ENCODE results near the gene TCF7L1. TPM values are rescaled to one million over a fixed set of nuclear protein-coding genes. Genes with fewer than 3 reads are reported as not detected.

Gene TCF7L1
- total RNA-seq, 1 donor from 2014 or later, result 1.3 TPM

DNA sequence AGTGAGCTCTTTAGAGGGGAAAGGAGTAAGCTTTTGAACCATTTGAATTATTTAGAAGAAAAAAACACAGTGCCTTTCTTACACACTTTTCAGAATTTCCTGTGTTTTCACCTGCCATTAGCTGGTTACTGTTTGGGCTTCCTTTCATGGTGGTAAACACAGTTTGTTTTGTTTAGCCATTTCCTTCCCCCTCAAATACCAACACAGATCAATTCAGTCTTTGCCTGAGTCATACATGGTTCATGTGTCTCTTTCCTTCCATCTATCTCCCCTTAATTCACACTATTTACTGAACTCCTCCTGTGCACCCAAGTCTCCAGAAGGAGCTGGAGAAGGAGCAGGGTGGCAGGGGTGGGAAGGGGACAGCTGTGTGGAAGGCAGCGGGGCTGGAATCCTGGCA lies 45.0 kb downstream of the TCF7L1 start:
- Histone ChIP-seq H3K36me3 (ENCODE audit: control insufficient read depth, insufficient read depth, low read length) (peaks cover 1% of the 10 kb centered on the region), H3K27me3 (ENCODE audit: control insufficient read depth, insufficient read depth, low read length) (no peaks in the 10 kb centered on the region), H3K4me3 (ENCODE audit: low read depth, low read length) (no peak overlapping the region)
- TF ChIP-seq, protein P1, sequence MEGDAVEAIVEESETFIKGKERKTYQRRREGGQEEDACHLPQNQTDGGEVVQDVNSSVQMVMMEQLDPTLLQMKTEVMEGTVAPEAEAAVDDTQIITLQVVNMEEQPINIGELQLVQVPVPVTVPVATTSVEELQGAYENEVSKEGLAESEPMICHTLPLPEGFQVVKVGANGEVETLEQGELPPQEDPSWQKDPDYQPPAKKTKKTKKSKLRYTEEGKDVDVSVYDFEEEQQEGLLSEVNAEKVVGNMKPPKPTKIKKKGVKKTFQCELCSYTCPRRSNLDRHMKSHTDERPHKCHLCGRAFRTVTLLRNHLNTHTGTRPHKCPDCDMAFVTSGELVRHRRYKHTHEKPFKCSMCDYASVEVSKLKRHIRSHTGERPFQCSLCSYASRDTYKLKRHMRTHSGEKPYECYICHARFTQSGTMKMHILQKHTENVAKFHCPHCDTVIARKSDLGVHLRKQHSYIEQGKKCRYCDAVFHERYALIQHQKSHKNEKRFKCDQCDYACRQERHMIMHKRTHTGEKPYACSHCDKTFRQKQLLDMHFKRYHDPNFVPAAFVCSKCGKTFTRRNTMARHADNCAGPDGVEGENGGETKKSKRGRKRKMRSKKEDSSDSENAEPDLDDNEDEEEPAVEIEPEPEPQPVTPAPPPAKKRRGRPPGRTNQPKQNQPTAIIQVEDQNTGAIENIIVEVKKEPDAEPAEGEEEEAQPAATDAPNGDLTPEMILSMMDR (IDR thresholded peaks at IDR 0.05; ENCODE audit: insufficient read depth, low read length, severe bottlenecking), result no peak
- DNase-seq (ENCODE audit: low read depth), result no peak
- no peak for FAIRE-seq

DNA sequence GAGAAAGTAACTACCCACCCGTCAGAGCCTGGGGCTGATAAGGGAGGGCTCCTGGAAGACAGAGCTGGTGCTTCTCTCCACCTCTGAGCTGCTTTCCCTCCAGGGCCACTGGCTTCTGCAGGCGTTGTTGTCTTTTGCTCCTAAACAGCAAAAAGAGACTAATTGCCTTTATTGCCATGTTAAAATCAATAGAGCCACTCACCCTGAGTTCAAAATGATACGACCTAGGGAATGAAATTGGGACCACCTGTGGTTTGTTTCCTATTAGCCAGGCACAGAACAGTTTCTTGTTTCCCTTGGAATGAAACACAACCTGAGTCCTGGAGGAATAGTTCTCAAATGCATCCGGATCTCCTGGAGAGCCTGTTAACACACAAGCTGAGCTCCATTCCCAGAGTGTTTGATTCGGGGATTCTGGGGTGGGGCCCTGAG lies 45.8 kb downstream of the TCF7L1 start:
- TF ChIP-seq, protein P1 (IDR thresholded peaks at IDR 0.05; ENCODE audit: insufficient read depth, low read length, severe bottlenecking), result no peak
- DNase-seq (ENCODE audit: low read depth) (no peak), FAIRE-seq (no peak)
- H3K4me3 ChIP-seq (ENCODE audit: low read depth, low read length), result no peak overlapping the region
- no peaks in the 10 kb centered on the region for H3K27me3 ChIP-seq (ENCODE audit: control insufficient read depth, insufficient read depth, low read length)
- H3K36me3 ChIP-seq (ENCODE audit: control insufficient read depth, insufficient read depth, low read length), result peaks cover 1% of the 10 kb centered on the region

DNA sequence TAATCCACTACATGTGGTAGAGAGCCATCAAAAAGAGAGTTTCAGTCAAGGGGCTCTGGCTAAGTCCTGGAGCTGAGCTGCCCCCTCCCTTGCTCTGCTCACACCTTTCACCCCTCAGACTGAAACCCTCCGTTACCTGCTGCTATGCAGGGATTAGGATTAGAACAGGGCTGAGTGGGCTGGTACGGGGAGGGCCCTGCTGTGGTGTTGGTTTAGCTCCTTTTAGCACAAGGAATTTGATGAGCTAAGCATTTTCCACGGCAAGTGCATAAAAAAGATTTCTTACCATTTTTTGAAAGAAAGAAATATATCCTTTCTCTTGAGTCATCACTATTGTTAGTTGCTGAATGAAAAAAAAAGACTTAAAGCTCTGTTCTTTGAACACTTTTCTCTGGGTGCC lies 46.3 kb downstream of the TCF7L1 start:
- no peak for FAIRE-seq
- no peak overlapping the region for H3K4me3 ChIP-seq (ENCODE audit: low read depth, low read length)
- H3K36me3 ChIP-seq (ENCODE audit: control insufficient read depth, insufficient read depth, low read length), result peaks cover 1% of the 10 kb centered on the region

DNA sequence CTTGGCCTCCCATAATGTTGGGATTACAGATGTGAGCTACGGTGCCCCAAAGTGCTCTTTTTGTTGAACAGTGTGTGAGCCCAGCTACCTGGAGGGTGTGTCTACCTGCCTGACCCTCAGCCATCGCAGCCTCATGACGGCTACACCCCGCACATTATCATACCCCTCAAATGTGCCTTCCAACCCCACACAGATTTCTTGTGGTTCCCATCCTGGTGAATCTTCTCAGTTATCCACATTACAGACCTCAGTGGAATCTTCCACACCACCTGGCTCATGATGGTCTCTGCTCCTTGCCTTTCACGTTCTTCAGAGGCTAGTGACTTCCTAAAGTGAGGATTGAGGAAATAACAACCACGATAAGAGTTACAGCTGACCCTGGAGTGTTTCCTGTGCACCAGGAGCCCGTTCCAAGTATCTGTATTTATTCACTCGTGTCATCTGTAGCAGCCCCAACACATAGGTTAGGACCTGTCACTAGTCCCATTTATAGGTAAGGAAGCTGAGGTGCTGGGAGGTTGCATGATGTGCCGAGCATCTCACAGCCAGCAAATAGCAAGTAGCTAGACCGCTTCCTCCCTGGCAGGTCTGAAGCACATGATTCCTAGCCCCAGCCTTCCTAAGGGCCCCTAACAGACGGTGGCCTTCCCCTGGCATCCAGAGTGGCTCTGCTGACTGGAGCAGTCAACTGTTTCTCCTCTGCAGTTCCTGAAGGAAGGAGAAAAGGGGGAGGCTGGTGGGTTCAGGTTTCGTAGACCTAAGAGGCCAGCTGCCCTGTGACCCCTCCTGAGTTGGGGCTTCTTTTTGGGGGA lies 47.3 kb downstream of the TCF7L1 start:
- H3K4me3 ChIP-seq (ENCODE audit: low read depth, low read length), result no peak overlapping the region
- FAIRE-seq (no peak), DNase-seq (ENCODE audit: low read depth) (no peak)
- H3K36me3 ChIP-seq (ENCODE audit: control insufficient read depth, insufficient read depth, low read length), result peaks cover 1% of the 10 kb centered on the region
- no peaks in the 10 kb centered on the region for H3K27me3 ChIP-seq (ENCODE audit: control insufficient read depth, insufficient read depth, low read length)
- TF ChIP-seq, protein P1 (IDR thresholded peaks at IDR 0.05; ENCODE audit: insufficient read depth, low read length, severe bottlenecking), result no peak

More for the DNA sequence above, 46.3 kb downstream of the TCF7L1 start:
- TF ChIP-seq, protein P1 (IDR thresholded peaks at IDR 0.05; ENCODE audit: insufficient read depth, low read length, severe bottlenecking), result no peak
- H3K27me3 ChIP-seq (ENCODE audit: control insufficient read depth, insufficient read depth, low read length), result no peaks in the 10 kb centered on the region
- no peak for DNase-seq (ENCODE audit: low read depth)

DNA sequence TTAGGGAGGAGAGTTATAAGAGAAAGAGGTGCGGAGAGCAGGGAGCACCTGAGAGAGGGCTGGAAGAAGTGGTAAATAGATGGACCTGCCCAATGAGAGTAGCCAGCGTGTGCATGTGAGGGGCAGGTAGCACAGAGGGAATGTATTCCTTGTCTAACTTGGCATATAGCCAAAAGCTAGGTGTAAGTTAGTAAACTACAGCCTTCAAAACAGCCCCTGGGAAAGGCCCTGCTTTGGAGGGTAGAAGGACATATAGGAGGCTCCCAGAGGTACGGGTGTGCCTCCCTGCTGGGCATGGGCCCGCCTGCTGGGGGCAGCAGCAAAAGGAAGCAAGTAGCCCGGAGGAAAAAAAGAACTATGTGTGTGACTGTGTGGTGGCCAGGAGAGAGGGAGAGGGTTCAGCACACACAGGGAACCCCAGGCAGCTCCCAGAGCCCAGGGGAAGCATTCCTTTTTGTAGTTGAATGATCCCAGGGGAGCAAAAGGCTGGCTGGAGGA lies 48.0 kb downstream of the TCF7L1 start:
- no peak overlapping the region for H3K4me3 ChIP-seq (ENCODE audit: low read depth, low read length)
- FAIRE-seq (no peak), DNase-seq (ENCODE audit: low read depth) (no peak)
- TF ChIP-seq, protein P1 (IDR thresholded peaks at IDR 0.05; ENCODE audit: insufficient read depth, low read length, severe bottlenecking), result no peak
- peaks cover 1% of the 10 kb centered on the region for H3K36me3 ChIP-seq (ENCODE audit: control insufficient read depth, insufficient read depth, low read length)
- no peaks in the 10 kb centered on the region for H3K27me3 ChIP-seq (ENCODE audit: control insufficient read depth, insufficient read depth, low read length)
